ENCODE results near the gene SP140. TPM values are rescaled to one million over a fixed set of nuclear protein-coding genes. Genes with fewer than 3 reads are reported as not detected.
A peak's percentile ranks its signal among the peaks of the same experiment; 100 is the strongest.
"Not testable (repeated sequence)": the region's sequence is repeated elsewhere in the genome, so short reads cannot be mapped to it uniquely, and the experiment has no call there.

SP140 gene
- total RNA-seq, 2 experiments from 2014 or later: 150 to 151 TPM

DNA sequence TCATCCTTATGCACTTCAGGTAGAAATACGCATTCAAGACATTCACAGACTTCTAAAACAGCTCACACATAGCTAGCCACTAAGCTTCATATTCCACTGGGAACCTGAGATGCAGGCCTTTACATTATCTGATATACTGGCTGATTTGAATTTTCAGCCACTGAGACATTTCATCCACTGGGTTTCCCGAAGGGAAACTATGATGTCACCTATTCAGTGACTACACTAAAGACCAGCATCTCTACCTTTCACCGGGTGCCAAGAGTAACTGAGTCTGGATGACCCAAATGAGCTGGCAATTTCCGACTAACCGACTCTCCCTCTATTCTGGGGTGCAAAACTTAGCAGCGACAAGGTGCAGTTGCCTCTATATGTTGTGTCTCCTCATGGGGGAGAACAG is 69.7 kb downstream of the SP140 start:
- ChIA-PET CTCF (interaction anchor here (0.6 kb wide), 1 partner anchor 503 kb away, joined by 3 read pairs; no protein-coding TSS in a partner anchor), POLR2A (no interaction called here)
- intact Hi-C loops (cut with micrococcal nuclease): no loop called here
- Mint-ChIP-seq H3K4me1 (ENCODE audit: low read depth) (peaks cover 6% of the 10 kb centered on the region), H3K4me3 (no peak overlapping the region), H3K36me3 (peaks cover 89% of the 10 kb centered on the region), H3K9me3 (no peaks in the 10 kb centered on the region), H3K27me3 (no peaks in the 10 kb centered on the region), H3K27ac (no peak overlapping the region)
- no peak for DNase-seq

- ChIA-PET CTCF (interaction anchor here (2.0 kb wide), 1 partner anchor 26 kb away, joined by 5 read pairs; no protein-coding TSS in a partner anchor), POLR2A (no interaction called here)
Measured at GRCh38 chr2:230296917-230297316, 71.4 kb downstream of the SP140 start.

DNA sequence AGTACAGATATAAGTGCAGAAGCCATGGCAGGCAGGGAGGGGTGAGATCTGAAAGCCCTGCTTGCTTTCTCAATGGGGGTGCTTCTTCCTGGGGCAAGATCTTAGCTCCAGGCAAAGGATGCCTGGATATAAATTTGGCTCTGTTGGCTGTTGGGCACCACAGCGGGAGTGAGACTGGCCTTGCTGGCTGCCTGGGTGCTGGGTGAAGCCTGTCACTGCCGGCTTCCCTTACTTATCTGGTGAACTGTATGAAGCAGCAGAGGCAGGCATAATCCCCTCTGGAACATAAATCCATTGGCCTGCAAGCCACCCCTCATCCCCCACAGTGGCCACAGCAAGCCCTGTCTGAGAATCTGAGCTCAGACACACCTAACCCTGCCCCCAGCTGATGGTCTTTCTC is 74.1 kb downstream of the SP140 start:
- intact Hi-C loops (cut with micrococcal nuclease): no loop called here
- CTCF ChIA-PET: no interaction called here
- peaks cover 76% of the 10 kb centered on the region for H3K36me3 Mint-ChIP-seq
- H3K27ac Mint-ChIP-seq: no peak overlapping the region
- peaks cover 12% of the 10 kb centered on the region for H3K9me3 Mint-ChIP-seq
- H3K4me1 Mint-ChIP-seq (ENCODE audit: low read depth): peaks cover 6% of the 10 kb centered on the region
- H3K4me3 Mint-ChIP-seq: no peak overlapping the region
- H3K27me3 Mint-ChIP-seq: no peaks in the 10 kb centered on the region
- POLR2A ChIA-PET: no interaction called here
- no peak for DNase-seq

More at GRCh38 chr2:230296917-230297316, 71.4 kb downstream of the SP140 start:
- DNase-seq: no peak
- peaks cover 2% of the 10 kb centered on the region for H3K9me3 Mint-ChIP-seq
- H3K36me3 Mint-ChIP-seq: peaks cover 89% of the 10 kb centered on the region
- intact Hi-C loops (cut with micrococcal nuclease): no loop called here
- H3K4me1 Mint-ChIP-seq (ENCODE audit: low read depth): peaks cover 6% of the 10 kb centered on the region
- no peak overlapping the region for H3K4me3 Mint-ChIP-seq
- H3K27me3 Mint-ChIP-seq: no peaks in the 10 kb centered on the region
- no peak overlapping the region for H3K27ac Mint-ChIP-seq

- no peaks in the 10 kb centered on the region for H3K4me1 Mint-ChIP-seq (ENCODE audit: low read depth)
- H3K4me3 Mint-ChIP-seq: no peak overlapping the region
- no peak for DNase-seq
- CTCF ChIA-PET: no interaction called here
- H3K36me3 Mint-ChIP-seq: peaks cover 43% of the 10 kb centered on the region
- POLR2A ChIA-PET: no interaction called here
- no peaks in the 10 kb centered on the region for H3K27me3 Mint-ChIP-seq
- intact Hi-C loops (cut with micrococcal nuclease): no loop called here
- peaks cover 12% of the 10 kb centered on the region for H3K9me3 Mint-ChIP-seq
- H3K27ac Mint-ChIP-seq: no peak overlapping the region
Measured at GRCh38 chr2:230305416-230306275, 80.1 kb downstream of the SP140 start.

- Mint-ChIP-seq H3K27ac (no peak overlapping the region), H3K9me3 (peaks cover 12% of the 10 kb centered on the region), H3K36me3 (peaks cover 38% of the 10 kb centered on the region), H3K4me3 (no peak overlapping the region), H3K4me1 (ENCODE audit: low read depth) (no peaks in the 10 kb centered on the region), H3K27me3 (no peaks in the 10 kb centered on the region)
- POLR2A ChIA-PET: no interaction called here
- no peak for DNase-seq
- CTCF ChIA-PET: no interaction called here
- intact Hi-C loops (cut with micrococcal nuclease): no loop called here
Measured at GRCh38 chr2:230306474-230306873, 80.9 kb downstream of the SP140 start.

GRCh38 chr2:230307485-230307884 is 81.9 kb downstream of the SP140 start:
- H3K36me3 Mint-ChIP-seq: peaks cover 41% of the 10 kb centered on the region
- H3K9me3 Mint-ChIP-seq: peaks cover 6% of the 10 kb centered on the region
- POLR2A ChIA-PET: no interaction called here

GRCh38 chr2:230308402-230309000 is 83.0 kb downstream of the SP140 start:
- no peak overlapping the region for H3K27ac Mint-ChIP-seq
- peaks cover 41% of the 10 kb centered on the region for H3K36me3 Mint-ChIP-seq
- H3K4me1 Mint-ChIP-seq (ENCODE audit: low read depth): no peaks in the 10 kb centered on the region
- CTCF ChIA-PET: no interaction called here
- no peaks in the 10 kb centered on the region for H3K27me3 Mint-ChIP-seq
- DNase-seq: no peak
- intact Hi-C loops (cut with micrococcal nuclease): no loop called here
- POLR2A ChIA-PET: no interaction called here
- no peak overlapping the region for H3K4me3 Mint-ChIP-seq
- no peaks in the 10 kb centered on the region for H3K9me3 Mint-ChIP-seq

More at GRCh38 chr2:230307485-230307884, 81.9 kb downstream of the SP140 start:
- intact Hi-C loops (cut with micrococcal nuclease): no loop called here
- no peaks in the 10 kb centered on the region for H3K4me1 Mint-ChIP-seq (ENCODE audit: low read depth)
- no peak overlapping the region for H3K4me3 Mint-ChIP-seq
- CTCF ChIA-PET: no interaction called here
- no peak for DNase-seq
- no peaks in the 10 kb centered on the region for H3K27me3 Mint-ChIP-seq
- H3K27ac Mint-ChIP-seq: no peak overlapping the region

DNA sequence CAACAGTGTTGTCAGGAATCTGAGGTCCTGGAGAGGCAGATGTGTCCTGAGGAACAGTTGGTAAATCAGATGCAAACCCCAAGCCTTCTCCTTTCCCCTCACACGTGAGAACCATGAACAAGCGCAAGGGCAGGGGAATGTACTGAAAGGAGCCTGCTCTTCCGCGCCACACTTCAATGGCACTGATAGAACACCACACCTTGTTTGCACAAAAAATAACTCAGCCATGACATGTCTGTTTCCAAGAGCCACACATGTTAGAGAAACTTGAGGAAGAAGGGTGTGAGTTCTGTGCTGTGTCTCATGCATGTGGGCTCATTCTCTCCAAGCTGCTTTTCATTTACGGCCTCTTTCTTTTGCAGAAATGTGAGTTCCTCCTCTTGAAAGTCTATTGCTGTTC is 85.3 kb downstream of the SP140 start:
- H3K27me3 Mint-ChIP-seq; H3K27ac Mint-ChIP-seq; POLR2A ChIA-PET; intact Hi-C loops (cut with micrococcal nuclease); H3K4me3 Mint-ChIP-seq; DNase-seq; H3K4me1 Mint-ChIP-seq (ENCODE audit: low read depth); CTCF ChIA-PET; H3K9me3 Mint-ChIP-seq: not testable (repeated sequence)
- peaks cover 51% of the 10 kb centered on the region for H3K36me3 Mint-ChIP-seq

DNA sequence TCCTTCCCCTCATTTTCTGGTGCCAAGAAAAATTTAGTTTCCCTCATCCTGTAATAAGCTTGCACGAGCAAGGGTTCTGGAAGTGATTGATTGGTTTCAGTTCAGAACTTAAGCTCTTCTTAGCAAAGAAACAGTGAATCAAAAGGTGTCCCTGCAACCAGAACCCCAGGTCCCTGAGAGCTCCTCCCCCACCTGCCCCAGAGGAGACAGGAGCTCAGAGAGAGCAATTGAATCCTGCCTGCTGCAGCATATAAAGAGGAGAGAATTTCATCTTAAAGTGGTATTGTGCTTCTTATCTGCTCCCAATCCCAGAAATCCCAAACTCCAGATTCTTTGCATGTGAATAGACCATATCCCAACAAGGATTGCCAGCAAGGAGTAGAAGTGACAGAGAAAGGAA is 86.1 kb downstream of the SP140 start:
- intact Hi-C loops (cut with micrococcal nuclease); H3K27ac Mint-ChIP-seq; H3K4me3 Mint-ChIP-seq; CTCF ChIA-PET; H3K27me3 Mint-ChIP-seq; H3K9me3 Mint-ChIP-seq; POLR2A ChIA-PET; H3K4me1 Mint-ChIP-seq (ENCODE audit: low read depth); DNase-seq: not testable (repeated sequence)
- peaks cover 51% of the 10 kb centered on the region for H3K36me3 Mint-ChIP-seq

GRCh38 chr2:230312638-230313037 is 87.1 kb downstream of the SP140 start:
- no peak for DNase-seq
- H3K36me3 Mint-ChIP-seq: peaks cover 52% of the 10 kb centered on the region
- H3K4me3 Mint-ChIP-seq: no peak overlapping the region
- H3K27me3 Mint-ChIP-seq: no peaks in the 10 kb centered on the region
- peaks cover 15% of the 10 kb centered on the region for H3K4me1 Mint-ChIP-seq (ENCODE audit: low read depth)
- POLR2A ChIA-PET: no interaction called here
- intact Hi-C loops (cut with micrococcal nuclease): no loop called here
- no peak overlapping the region for H3K27ac Mint-ChIP-seq
- H3K9me3 Mint-ChIP-seq: no peaks in the 10 kb centered on the region
- CTCF ChIA-PET: no interaction called here

GRCh38 chr2:230317366-230317765 is 91.8 kb downstream of the SP140 start:
- intact Hi-C loops (cut with micrococcal nuclease): no loop called here
- H3K4me3 Mint-ChIP-seq: no peak overlapping the region
- ChIA-PET CTCF (no interaction called here), POLR2A (interaction anchor here (1.1 kb wide), 1 partner anchor 59 kb away, joined by 3 read pairs; no protein-coding TSS in a partner anchor)
- H3K36me3 Mint-ChIP-seq: peaks cover 38% of the 10 kb centered on the region
- no peak overlapping the region for H3K27ac Mint-ChIP-seq
- H3K9me3 Mint-ChIP-seq: no peaks in the 10 kb centered on the region
- no peak for DNase-seq
- H3K27me3 Mint-ChIP-seq: no peaks in the 10 kb centered on the region
- H3K4me1 Mint-ChIP-seq (ENCODE audit: low read depth): peaks cover 55% of the 10 kb centered on the region

DNA sequence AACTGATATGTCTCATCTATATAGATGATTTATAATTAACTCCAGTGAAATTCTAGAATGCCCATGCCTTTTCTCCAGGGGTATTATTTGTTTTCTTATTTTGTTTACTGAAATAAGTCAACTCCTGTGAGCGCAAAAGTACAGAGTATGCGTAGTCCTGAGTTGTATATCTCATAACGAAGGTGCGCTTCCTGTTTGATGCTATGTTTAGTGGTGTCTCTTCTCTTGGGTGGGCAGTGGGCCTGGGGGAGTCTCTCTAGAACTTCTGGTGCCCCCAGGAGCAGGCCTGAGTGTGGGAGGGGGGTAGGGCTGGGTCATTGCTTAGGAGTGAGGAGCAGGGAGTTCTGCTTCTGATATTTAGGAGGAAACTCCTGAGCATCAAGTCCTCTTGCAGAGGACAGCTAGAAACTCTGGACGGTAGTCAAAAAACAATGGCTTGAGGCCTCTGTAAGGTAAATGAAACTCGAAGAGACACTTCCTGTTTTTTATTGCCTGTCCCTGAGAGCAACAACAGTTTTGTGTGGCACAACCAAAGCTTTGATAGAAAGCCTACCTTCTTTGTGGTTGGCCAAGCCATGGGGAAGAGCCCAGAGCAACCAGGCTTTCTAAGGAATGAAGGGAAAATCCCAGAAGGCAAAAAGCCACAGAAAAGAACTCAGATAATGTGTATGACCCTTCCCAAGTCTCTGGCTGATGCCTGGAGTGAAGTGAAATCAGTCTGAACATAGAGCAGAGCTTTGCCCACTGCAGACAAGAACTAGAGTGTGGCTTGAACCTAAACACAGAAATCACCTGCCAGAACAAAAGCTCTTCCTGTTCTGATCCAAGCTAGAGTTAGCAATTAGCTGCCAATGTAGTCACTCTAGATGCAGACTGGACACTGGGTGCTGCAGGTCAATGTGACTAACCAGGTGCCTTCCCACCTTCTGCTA is 92.9 kb downstream of the SP140 start:
- Mint-ChIP-seq H3K27ac (peak overlapping the region; percentile 80), H3K27me3 (no peaks in the 10 kb centered on the region), H3K9me3 (no peaks in the 10 kb centered on the region), H3K4me3 (peak overlapping the region; percentile 6), H3K36me3 (peaks cover 33% of the 10 kb centered on the region), H3K4me1 (ENCODE audit: low read depth) (peaks cover 60% of the 10 kb centered on the region)
- no peak for DNase-seq
- intact Hi-C loops (cut with micrococcal nuclease): loop anchor here (1.0 to 2.0 kb wide), 6 partner anchors 9 to 98 kb away; partner anchors contain the start of genes SP100 and SP140L
- ChIA-PET CTCF (interaction anchor here (0.8 to 1.1 kb wide), 3 partner anchors 116 to 480 kb away, joined by 3 to 5 read pairs (median 3); no protein-coding TSS in a partner anchor), POLR2A (interaction anchor here (1.1 to 1.4 kb wide), 2 partner anchors 9 to 58 kb away, joined by 3 to 5 read pairs; partner anchors contain the start of gene SP140L)
